Rectal smooth muscle tissue (tissue), 1 donor: Measurements from ENCODE around the gene FAM151A.

ENCODE experiments used
- H3K27ac ChIP-seq: one replicate; pipeline ENCODE4 v1.7.0; 2013; ENCODE audit warnings: low read depth, low read length, inconsistent platforms
- H3K27me3 ChIP-seq: one replicate; pipeline ENCODE4 v1.7.0; 2013; ENCODE audit warnings: low read length; ENCODE audit not compliant: control insufficient read depth, insufficient read depth
- H3K36me3 ChIP-seq: one replicate; pipeline ENCODE4 v1.7.0; 2013; ENCODE audit warnings: low read length; ENCODE audit not compliant: control insufficient read depth, insufficient read depth
- H3K4me1 ChIP-seq: one replicate; pipeline ENCODE4 v1.7.0; 2013; ENCODE audit warnings: low read length; ENCODE audit not compliant: control insufficient read depth, insufficient read depth
- H3K4me3 ChIP-seq: one replicate; pipeline ENCODE4 v1.7.0; 2013; ENCODE audit warnings: low read length
- H3K9ac ChIP-seq: one replicate; pipeline ENCODE4 v1.7.0; 2013; ENCODE audit warnings: low read length

The FAM151A gene

GRCh38 chr1:54566438-54567141 is 56.7 kb downstream of the FAM151A start:
- Histone ChIP-seq H3K4me3 (no peak overlapping the region), H3K9ac (no peak overlapping the region), H3K27ac (no peak overlapping the region), H3K4me1 (no peaks in the 10 kb centered on the region), H3K27me3 (no peaks in the 10 kb centered on the region), H3K36me3 (no peaks in the 10 kb centered on the region)

GRCh38 chr1:54565113-54565501 is 58.2 kb downstream of the FAM151A start:
- Histone ChIP-seq H3K4me3 (peak overlapping the region; percentile 22), H3K36me3 (no peaks in the 10 kb centered on the region), H3K4me1 (peaks cover under 1% of the 10 kb centered on the region), H3K27ac (no peak overlapping the region), H3K27me3 (no peaks in the 10 kb centered on the region), H3K9ac (no peak overlapping the region)

GRCh38 chr1:54564312-54565112 is 58.8 kb downstream of the FAM151A start:
- H3K4me1 ChIP-seq, result peaks cover 6% of the 10 kb centered on the region
- peak overlapping the region; percentile 22 for H3K4me3 ChIP-seq
- H3K27me3 ChIP-seq, result no peaks in the 10 kb centered on the region
- H3K27ac ChIP-seq, result no peak overlapping the region
- H3K9ac ChIP-seq, result no peak overlapping the region
- H3K36me3 ChIP-seq, result no peaks in the 10 kb centered on the region

GRCh38 chr1:54559771-54560231 is 63.5 kb downstream of the FAM151A start:
- Histone ChIP-seq H3K9ac (no peak overlapping the region), H3K4me1 (peaks cover 15% of the 10 kb centered on the region), H3K4me3 (no peak overlapping the region), H3K36me3 (no peaks in the 10 kb centered on the region), H3K27ac (no peak overlapping the region), H3K27me3 (no peaks in the 10 kb centered on the region)
